GM18870 (cell line): ENCODE data around the gene CENPX.
"Not testable (repeated sequence)": the region's sequence is repeated elsewhere in the genome, so short reads cannot be mapped to it uniquely, and the experiment has no call there.

ENCODE experiments used
- ATAC-seq: cut with Tn5 transposase; IDR thresholded peaks from one replicate; pipeline ENCODE4 v1.9.1; 2021; ENCODE audit warnings: moderate library complexity; ENCODE audit not compliant: unreplicated experiment

CENPX gene

DNA sequence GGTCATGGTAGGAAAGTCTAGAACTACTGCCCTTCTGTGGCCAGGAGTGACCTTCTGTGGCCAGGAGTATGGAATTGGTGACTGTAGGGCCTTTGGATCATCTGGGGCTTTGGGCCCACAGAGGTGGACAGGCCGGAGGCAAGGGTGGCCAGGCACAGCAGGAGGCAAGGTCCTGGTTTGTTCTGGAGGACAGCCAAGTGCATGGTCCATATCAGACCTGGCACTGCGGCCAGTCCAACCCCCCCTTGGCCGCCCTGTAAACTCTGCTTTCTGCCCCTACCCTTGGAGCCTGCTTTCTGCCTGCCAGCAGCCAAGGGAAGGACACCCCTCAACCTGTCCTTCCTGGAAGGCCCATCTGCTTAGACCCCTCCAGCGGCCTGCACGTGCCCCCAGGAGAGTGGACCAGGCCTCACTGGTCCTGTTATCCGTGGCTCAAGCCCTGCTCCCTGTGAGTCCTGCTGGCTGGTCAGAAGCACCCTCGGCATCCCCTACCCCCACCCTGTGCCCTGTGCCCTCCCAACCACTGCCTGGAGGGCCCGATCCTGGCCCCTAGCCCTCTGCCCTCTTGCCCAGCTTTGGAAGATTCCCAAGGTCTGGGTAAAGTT is 17.1 kb upstream of the CENPX start:
- no peak for ATAC-seq

- ATAC-seq: not testable (repeated sequence)
Measured at GRCh38 chr17:82038796-82039409, 16.2 kb upstream of the CENPX start.

GRCh38 chr17:82037889-82038195 is 15.2 kb upstream of the CENPX start:
- ATAC-seq: no peak

DNA sequence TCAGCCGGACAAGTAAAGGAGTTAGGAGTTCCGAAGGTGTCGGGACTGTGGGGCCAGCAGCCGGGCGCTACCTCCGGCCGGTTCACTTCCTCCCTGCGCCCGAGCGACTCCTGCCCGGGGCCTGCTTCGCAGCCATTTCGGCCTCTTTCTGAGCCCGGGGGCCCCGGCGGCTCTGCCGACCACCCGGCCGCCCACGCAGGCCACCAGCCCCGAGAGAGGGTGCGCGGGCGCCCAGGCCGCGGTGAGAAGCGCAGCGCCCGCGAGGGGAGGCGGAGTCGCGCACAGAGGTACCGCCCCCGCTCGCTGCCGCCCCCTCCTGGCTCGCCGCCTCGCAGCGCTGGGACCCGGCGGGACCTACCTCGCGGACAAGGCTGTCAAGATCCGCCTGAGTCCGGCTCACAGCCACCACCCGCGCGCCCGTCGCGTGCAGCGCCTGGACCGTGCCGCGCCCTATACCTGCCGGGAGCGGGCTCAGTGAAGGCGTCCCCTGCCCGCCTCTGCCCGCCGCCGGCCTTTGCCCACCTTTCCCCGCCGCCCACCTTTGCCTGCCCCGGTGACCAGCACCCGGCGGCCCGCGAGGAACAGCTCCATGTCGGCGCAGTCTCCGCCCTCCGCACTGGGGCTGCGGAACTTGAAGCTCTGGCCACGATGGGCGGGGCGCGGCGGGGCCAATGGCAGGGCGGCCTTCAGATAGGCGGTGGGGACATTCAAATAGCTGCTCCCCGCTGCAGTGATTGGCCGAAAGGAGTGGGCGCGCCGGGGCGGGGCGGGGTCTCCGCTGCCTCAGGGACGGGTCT is 14.6 kb upstream of the CENPX start, which contains the start of gene DCXR:
Gene DCXR (minus strand): TSS at position 606 of the 797 bp plus-strand sequence. CDS start 15 bp downstream, at position 591.
- peak; percentile 81 for ATAC-seq

GRCh38 chr17:82036634-82037091 is 14.0 kb upstream of the CENPX start:
- peak; percentile 13 for ATAC-seq

GRCh38 chr17:82035956-82036633 is 13.4 kb upstream of the CENPX start:
- ATAC-seq: no peak

- ATAC-seq: no peak
Measured at GRCh38 chr17:82035488-82035887, 12.8 kb upstream of the CENPX start.

GRCh38 chr17:82034371-82035011 is 11.8 kb upstream of the CENPX start:
- ATAC-seq: no peak

DNA sequence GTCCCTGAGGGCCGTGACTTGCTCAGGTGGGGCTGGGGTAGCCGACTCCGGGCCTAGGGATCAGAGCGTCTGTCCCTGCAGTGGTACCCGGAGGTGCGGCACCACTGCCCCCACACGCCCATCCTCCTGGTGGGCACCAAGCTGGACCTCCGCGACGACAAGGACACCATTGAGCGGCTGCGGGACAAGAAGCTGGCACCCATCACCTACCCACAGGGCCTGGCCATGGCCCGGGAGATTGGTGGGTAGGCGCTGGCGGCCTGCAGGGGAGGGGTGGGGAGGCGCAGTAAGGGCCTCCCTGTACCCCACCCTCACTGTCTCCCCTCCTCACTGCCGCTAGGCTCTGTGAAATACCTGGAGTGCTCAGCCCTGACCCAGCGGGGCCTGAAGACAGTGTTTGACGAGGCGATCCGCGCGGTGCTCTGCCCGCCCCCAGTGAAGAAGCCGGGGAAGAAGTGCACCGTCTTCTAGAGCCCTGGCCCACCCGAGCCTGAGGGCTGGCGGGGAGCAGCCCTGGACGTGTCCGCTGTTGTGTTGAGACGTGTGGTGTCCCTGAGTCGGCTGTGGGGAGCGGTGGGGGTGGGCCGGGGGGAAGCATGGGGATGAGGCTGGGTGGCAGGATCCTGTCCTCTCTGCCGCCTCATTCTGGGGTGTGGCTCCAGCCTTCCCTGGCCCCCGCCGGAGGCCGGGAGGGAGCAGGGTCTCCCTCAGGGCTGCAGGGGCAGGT is 10.8 kb upstream of the CENPX start:
- ATAC-seq: no peak

DNA sequence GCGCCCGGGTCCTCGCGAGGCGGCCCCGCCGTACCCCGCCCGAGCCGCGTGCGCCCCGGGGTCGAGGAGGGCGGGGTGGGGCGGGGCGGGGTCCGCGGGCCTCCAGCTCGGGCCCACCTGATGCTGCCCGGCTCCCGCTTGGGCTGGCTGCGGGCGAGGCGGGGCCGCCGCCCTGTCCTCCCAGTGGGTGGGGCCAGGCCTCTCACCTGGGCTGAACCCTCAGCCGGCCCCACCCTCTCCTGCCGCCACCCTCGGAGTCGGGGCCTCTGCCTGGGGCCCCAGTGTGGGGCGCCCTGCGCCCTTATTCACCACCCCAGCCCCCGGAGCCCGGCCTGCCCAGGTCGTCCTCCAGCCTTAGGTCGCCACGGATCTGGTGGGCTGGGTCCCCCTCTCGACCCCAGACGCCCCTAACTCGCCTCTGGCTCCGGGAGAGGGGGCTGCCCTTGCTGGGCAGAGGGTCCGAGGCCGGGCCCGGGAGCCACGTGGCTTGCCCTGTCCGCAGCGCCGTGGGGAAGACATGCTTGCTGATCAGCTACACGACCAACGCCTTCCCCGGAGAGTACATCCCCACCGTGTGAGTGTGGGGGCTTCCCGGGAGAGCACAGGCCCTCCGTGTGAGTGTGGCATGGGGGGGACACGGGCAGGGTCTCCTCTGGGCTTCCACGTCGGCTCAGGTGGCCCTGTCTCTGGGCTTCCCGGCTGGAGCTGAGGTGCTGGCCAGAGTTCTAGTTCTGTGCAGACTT is 9.4 kb upstream of the CENPX start:
- no peak for ATAC-seq

DNA sequence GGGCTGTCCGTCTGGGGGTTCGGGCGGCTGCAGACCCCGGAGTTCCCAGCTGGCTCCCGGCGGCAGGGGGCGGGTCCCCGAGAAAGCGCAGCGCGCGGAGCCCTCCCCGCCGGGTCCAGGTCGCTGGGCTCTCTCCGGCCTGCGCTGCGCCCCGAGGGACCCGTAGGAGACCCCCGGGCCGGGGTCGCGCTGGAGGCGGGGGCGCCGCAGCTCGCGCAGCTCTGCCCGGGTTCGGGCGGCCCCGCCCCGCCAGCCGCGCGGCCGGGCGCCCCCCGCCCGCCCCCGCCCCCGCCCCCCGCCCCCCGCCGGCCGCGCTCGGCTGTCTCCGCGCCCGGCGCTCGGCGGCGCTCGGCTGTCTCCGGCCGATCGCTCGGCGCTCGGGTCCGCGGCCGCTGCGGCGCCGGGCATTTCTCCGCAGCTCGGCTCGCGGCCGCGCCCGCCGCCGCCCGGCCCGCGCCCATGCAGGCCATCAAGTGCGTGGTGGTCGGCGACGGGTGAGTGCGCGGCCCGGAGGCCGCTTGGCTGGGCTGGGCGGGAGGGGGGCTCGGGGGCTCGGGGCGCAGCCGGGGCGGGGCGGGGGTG is 8.7 kb upstream of the CENPX start, which contains the start of gene RAC3:
Gene RAC3 (plus strand): TSS at position 376 of the 582 bp plus-strand sequence. CDS start 84 bp downstream, at position 460.
- no peak for ATAC-seq

GRCh38 chr17:82030470-82031302 is 8.0 kb upstream of the CENPX start:
- ATAC-seq: no peak

DNA sequence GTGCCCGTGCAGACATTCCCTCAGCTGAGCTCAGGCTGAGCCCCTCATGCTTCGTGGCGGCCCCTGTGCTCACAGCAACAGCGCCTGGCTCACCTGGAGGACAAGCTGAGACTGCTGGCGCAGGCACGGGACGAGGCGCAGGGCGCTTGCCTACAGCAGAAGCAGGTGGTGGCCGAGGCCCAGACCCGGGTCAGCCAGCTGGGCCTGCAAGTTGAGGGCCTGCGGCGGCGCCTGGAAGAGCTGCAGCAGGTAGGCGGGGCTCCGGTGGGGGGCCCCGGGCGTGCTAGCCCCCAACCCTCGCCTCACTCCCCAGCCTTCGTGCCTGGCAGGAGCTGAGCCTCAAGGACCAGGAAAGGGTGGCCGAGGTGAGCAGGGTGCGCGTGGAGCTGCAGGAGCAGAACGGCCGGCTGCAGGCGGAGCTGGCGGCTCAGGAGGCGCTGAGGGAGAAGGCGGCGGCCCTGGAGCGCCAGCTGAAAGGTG is 7.4 kb upstream of the CENPX start:
- ATAC-seq: no peak

DNA sequence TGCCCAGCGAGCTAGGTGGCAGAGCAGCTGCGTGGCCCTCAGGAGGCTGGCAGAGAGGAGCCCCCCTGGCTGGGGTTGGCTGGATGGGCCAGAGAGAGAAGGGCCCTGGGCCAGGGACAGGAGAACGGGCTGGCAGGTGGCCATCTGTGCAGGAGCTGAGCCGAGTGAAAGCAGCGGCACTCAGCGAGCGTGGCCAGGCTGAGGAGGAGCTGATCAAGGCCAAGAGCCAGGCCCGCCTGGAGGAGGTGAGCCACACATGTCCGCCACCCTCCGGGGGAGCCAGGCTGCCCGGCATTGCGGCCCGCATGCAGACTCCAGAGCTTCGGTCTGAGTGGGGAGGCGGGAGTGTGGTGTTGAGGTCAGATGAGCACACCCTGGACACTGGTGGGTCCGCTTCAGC is 6.7 kb upstream of the CENPX start:
- no peak for ATAC-seq

GRCh38 chr17:82028966-82029365 is 6.3 kb upstream of the CENPX start:
- ATAC-seq: no peak

DNA sequence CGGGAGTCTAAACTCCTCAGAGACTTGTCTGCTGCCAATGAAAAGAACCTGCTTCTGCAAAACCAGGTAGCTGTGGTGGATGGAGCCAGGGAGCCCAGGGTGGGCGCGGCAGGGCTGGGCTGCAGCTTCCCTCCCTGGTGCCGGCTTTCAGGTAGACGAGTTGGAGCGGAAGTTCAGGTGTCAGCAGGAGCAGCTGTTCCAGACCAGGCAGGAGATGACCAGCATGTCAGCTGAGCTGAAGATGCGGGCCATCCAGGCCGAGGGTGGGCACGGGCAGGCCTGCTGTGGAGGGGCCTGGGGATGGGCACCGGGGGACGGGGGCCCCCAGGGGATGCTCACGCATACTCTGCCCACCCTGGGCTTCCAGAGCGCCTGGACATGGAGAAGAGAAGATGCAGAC is 5.6 kb upstream of the CENPX start:
- ATAC-seq: no peak

DNA sequence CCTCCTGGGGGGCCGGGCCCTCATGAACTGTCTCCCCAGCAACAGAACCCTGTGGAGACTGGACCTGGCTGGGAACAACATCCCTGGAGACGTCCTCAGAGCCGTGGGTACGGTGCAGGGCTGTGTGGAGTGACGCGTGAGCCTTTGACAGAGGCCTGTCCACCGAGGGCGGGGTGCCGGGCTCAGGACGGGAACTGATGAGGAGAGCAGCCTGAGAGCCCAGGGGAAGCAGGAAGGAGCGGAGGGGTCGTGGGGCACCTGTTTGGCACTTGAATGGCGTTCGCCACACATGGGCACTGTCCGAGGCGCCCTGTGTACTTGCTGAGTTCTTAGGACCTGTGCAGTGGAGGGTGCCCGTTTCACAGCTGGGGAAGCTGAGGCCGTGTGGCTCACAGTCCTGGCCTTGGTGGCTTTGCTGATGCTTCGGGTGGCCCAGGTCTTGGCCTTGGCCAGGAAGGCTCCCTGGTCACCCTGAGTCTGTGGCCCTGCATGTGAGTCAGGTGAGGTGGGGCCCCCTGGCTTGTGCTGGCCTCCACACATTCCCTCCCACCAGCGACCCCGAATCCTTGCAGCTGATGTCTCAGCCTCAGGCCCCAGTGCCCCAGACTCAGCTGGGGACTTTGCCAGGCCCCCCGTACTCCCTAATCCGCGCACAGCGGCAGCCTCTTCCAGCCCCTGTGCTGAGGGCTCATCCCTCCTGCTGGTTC is 2.9 kb upstream of the CENPX start:
- ATAC-seq: no peak

DNA sequence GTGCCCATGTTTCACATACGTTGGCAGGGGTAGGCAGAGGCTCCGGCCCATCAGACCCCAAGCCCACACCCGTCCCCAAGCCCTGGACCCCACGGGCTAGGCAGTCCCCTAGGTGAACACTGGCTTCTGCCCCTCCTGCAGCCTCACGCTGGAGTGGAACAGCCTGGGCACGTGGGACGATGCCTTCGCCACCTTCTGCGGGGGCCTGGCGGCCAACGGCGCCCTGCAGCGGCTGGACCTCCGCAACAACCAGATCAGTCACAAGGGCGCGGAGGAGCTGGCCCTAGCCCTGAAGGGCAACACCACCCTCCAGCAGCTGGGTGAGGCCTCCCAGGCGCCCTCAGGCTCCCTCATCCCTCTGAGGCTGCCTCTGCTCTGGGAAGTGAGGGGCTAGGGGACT is 2.2 kb upstream of the CENPX start:
- no peak for ATAC-seq
